Renal pelvis (tissue), 3 donors: Measurements from ENCODE around the gene BACE1. TPM values are rescaled to one million over a fixed set of nuclear protein-coding genes. Genes with fewer than 3 reads are reported as not detected.

ENCODE experiments used
- polyA plus RNA-seq, 3 donors: library from polyadenylated mRNA; unstranded; fragments of 120-200 nt; gene quantifications; one replicate each; pipeline ENCODE4 v1.2.1, GENCODE V29; 2013; ENCODE audit not compliant: insufficient read length in 3 of 3

BACE1 gene
- polyA plus RNA-seq, 3 donors, result 55.9 to 63.6 (median 60.8) TPM

Other genes with a start within 250 kb of the BACE1 start
- gene SIK3, start 217.8 kb downstream of the BACE1 start, polyA plus RNA-seq, result 10 to 100 TPM; 34.9 to 46.3 (median 45.6) TPM
- 10 to 100 TPM; 64.9 to 81.7 (median 74.5) TPM for gene PAFAH1B2, start 172.0 kb downstream of the BACE1 start, polyA plus RNA-seq
- gene SIDT2, start 137.5 kb downstream of the BACE1 start, polyA plus RNA-seq, result 10 to 100 TPM; 39.8 to 58.6 (median 50.9) TPM
- gene TAGLN, start 116.9 kb downstream of the BACE1 start, polyA plus RNA-seq, result 100 to 1,000 TPM in 2 of 3 donors, 10 to 100 TPM in 1; 96.5 to 152 (median 146) TPM
- 10 to 100 TPM; 20.7 to 33.6 (median 31.8) TPM for gene PCSK7, start 84.2 kb downstream of the BACE1 start, polyA plus RNA-seq
- 10 to 100 TPM; 30.7 to 36.4 (median 34.9) TPM for gene RNF214, start 83.6 kb downstream of the BACE1 start, polyA plus RNA-seq
- gene BACE1-AS, start 24.9 kb downstream of the BACE1 start, polyA plus RNA-seq, result 10 to 100 TPM; 17.6 to 29.3 (median 22.8) TPM
- gene CEP164, start 11.6 kb upstream of the BACE1 start, polyA plus RNA-seq, result 10 to 100 TPM; 27.3 to 39.7 (median 38.0) TPM